HCT116 (cell line): ENCODE data around the gene SERTAD3. TPM values are rescaled to one million over a fixed set of nuclear protein-coding genes. Genes with fewer than 3 reads are reported as not detected.

ENCODE experiments used
- ATAC-seq: fragments of 200-7000 bp; cut with Tn5 transposase; 2 replicates; pipeline ENCODE4 v1.9.1; 2020; ENCODE audit warnings: mild to moderate bottlenecking, moderate library complexity
- BruUV-seq: library from RNA; stranded (reverse); fragments of 400-500 nt; replicated peaks from 2 replicates; lab custom pipeline; 2021; lab: Mats Ljungman, UMichigan
- CTCF ChIA-PET: fragments of 300-600 bp; sonication (Branson Sonifier 250); formaldehyde crosslinking; loops from one replicate; lab custom pipeline; 2021; ENCODE audit warnings: antibody characterized with exemption; lab: Charles Lee
- POLR2A ChIA-PET: fragments of 300-600, 350-600 bp; sonication (Branson Sonifier 250); formaldehyde crosslinking; loops from one replicate; lab custom pipeline; 2021; ENCODE audit warnings: antibody characterized with exemption; lab: Charles Lee
- RAD21 ChIA-PET, 2 experiments: fragments of 300-600 bp; sonication (Branson Sonifier 250); formaldehyde crosslinking; loops; one replicate each; lab custom pipeline; 2023; ENCODE audit warnings: low total read pairs in 2 of 2; ENCODE audit not compliant: uncharacterized antibody in 2 of 2, unreplicated experiment in 2 of 2, low non-redundant PET in 1 of 2; lab: Charles Lee
- DNase-seq: peaks from one replicate; pipeline ENCODE4 v3.0.0-alpha.2; 2010; ENCODE audit warnings: low read depth, low spot score
- H2AFZ ChIP-seq: fragments of 200-600 bp; shearing (Covaris generic), sonication (generic); 2 replicates; pipeline ENCODE4 v1.6.1; 2017; ENCODE audit warnings: low read depth, mixed run types, mixed read lengths, antibody characterized with exemption, low read length; ENCODE audit not compliant: poor library complexity, severe bottlenecking
- H3K27ac ChIP-seq: 2 replicates; pipeline ENCODE4 v1.5.1; 2012; ENCODE audit warnings: low read depth, low read length
- H3K27me3 ChIP-seq: fragments of 200-600 bp; sonication (generic); 2 replicates; pipeline ENCODE4 v1.6.1; 2016; ENCODE audit warnings: mixed run types, low read length, mixed read lengths; ENCODE audit not compliant: insufficient read depth
- H3K36me3 ChIP-seq, 2 experiments: fragments of 200-500 bp in 1 of 2; fragments of 200-600 bp in 1 of 2; sonication (Bioruptor generic) in 1 of 2; sonication (generic) in 1 of 2; 2 replicates each; pipeline versions ENCODE4 v1.5.1 to v1.6.1; 2014 to 2016; ENCODE audit warnings: low read length in 2 of 2, inconsistent platforms in 1 of 2, mixed read lengths in 1 of 2, mixed run types in 1 of 2; ENCODE audit not compliant: insufficient read depth in 2 of 2, control insufficient read depth in 1 of 2
- H3K4me1 ChIP-seq, 2 experiments: fragments of 200-600 bp in 1 of 2; sonication (generic) in 1 of 2; 2 replicates each; pipeline versions ENCODE4 v1.5.1 to v1.6.1; 2012 to 2017; ENCODE audit warnings: low read length in 2 of 2, inconsistent platforms in 1 of 2, mild to moderate bottlenecking in 1 of 2, mixed read lengths in 1 of 2, mixed run types in 1 of 2, moderate library complexity in 1 of 2; ENCODE audit not compliant: insufficient read depth in 2 of 2, control insufficient read depth in 1 of 2
- H3K4me2 ChIP-seq: fragments of 200-600 bp; sonication (generic); 2 replicates; pipeline ENCODE4 v1.6.1; 2017; ENCODE audit warnings: mixed run types, low read length, mixed read lengths
- H3K4me3 ChIP-seq, 2 experiments: fragments of 200-600 bp in 1 of 2; sonication (generic) in 1 of 2; replicated peaks in 1 of 2; 2 replicates each; pipeline ENCODE4 v1.5.1; 2011 to 2016; ENCODE audit warnings: low read length in 2 of 2, control low read depth in 1 of 2, low read depth in 1 of 2, mild to moderate bottlenecking in 1 of 2, mixed read lengths in 1 of 2, mixed run types in 1 of 2
- H3K79me2 ChIP-seq: fragments of 200-600 bp; sonication (generic); 2 replicates; pipeline ENCODE4 v1.6.1; 2017; ENCODE audit warnings: mild to moderate bottlenecking, mixed run types, low read length, moderate library complexity, mixed read lengths; ENCODE audit not compliant: insufficient read depth
- H3K9ac ChIP-seq: fragments of 200-600 bp; sonication (generic); 2 replicates; pipeline ENCODE4 v1.6.1; 2016; ENCODE audit warnings: low read length, mixed read lengths
- H3K9me2 ChIP-seq: fragments of 200-600 bp; sonication (generic), shearing (Covaris generic); 2 replicates; pipeline ENCODE4 v1.6.1; 2017; ENCODE audit warnings: mixed run types, mild to moderate bottlenecking, moderate library complexity; ENCODE audit not compliant: insufficient read depth
- H3K9me3 ChIP-seq, 2 experiments: fragments of 200-500 bp in 1 of 2; fragments of 200-600 bp in 1 of 2; sonication (Bioruptor generic) in 1 of 2; sonication (generic) in 1 of 2; 2 replicates each; pipeline ENCODE4 v1.6.1; 2014 to 2017; ENCODE audit warnings: low read length in 2 of 2, mixed read lengths in 2 of 2, inconsistent platforms in 1 of 2, low read depth in 1 of 2, mild to moderate bottlenecking in 1 of 2, mixed run types in 1 of 2, moderate library complexity in 1 of 2; ENCODE audit not compliant: control insufficient read depth in 1 of 2, insufficient read depth in 1 of 2
- H4K20me1 ChIP-seq: fragments of 200-600 bp; sonication (generic), shearing (Covaris generic); 2 replicates; pipeline ENCODE4 v1.6.1; 2017; ENCODE audit warnings: mixed run types, mild to moderate bottlenecking, moderate library complexity; ENCODE audit not compliant: insufficient read depth
- CBX3 ChIP-seq: IDR thresholded peaks from 2 replicates; pipeline ENCODE4 v1.6.1; 2012; ENCODE audit warnings: low read depth
- EGR1 ChIP-seq: IDR thresholded peaks from 2 replicates; pipeline ENCODE4 v1.6.1; 2012; ENCODE audit warnings: low read depth
- ELF1 ChIP-seq: IDR thresholded peaks from 2 replicates; pipeline ENCODE4 v1.6.1; 2012; ENCODE audit warnings: low read depth, borderline replicate concordance
- FOSL1 ChIP-seq: IDR thresholded peaks from 2 replicates; pipeline ENCODE4 v1.6.1; 2012; ENCODE audit warnings: low read depth
- MAX ChIP-seq: IDR thresholded peaks from 2 replicates; pipeline ENCODE4 v1.6.1; 2012
- POLR2AphosphoS5 ChIP-seq: IDR thresholded peaks from 2 replicates; pipeline ENCODE4 v1.6.1; 2011; ENCODE audit warnings: mild to moderate bottlenecking, low read depth, low read length, moderate library complexity
- SIN3A ChIP-seq: IDR thresholded peaks from 2 replicates; pipeline ENCODE4 v1.6.1; 2012; ENCODE audit warnings: low read depth
- SRF ChIP-seq: IDR thresholded peaks from 2 replicates; pipeline ENCODE4 v1.6.1; 2012; ENCODE audit warnings: low read depth
- TCF7L2 ChIP-seq: IDR thresholded peaks from 2 replicates; pipeline ENCODE4 v1.7.0; 2011; ENCODE audit warnings: borderline replicate concordance, inconsistent platforms; ENCODE audit not compliant: insufficient read depth, insufficient read length; ENCODE audit errors: extremely low read depth
- intact Hi-C: fragments of 100-400 bp; cut with micrococcal nuclease; formaldehyde crosslinking; loops from 2 replicates; pipeline ENCODE4 v1.10.0; 2022
- total RNA-seq: library from RNA; stranded (reverse); gene quantifications from one replicate; pipeline ENCODE4 v1.2.1, GENCODE V29; 2021; ENCODE audit not compliant: unreplicated experiment
- TF ChIP-seq, protein P1 (sequence below): IDR thresholded peaks from 2 replicates; pipeline ENCODE4 v1.6.1; 2011; ENCODE audit warnings: mild to moderate bottlenecking, low read length, moderate library complexity; ENCODE audit not compliant: insufficient replicate concordance; ENCODE audit errors: extremely low read depth
- TF ChIP-seq, protein P2 (sequence below): IDR thresholded peaks from 2 replicates; pipeline ENCODE4 v1.6.1; 2012; ENCODE audit warnings: low read depth

The SERTAD3 gene
- total RNA-seq, 1 experiment from 2014 or later: 32.4 TPM

GRCh38 chr19:40411958-40412499 is 32.1 kb downstream of the SERTAD3 start:
- RAD21 ChIA-PET: no interaction called here
- no peak for TF ChIP-seq ELF1
- TF ChIP-seq POLR2AphosphoS5: no peak
- TF ChIP-seq, protein P1, sequence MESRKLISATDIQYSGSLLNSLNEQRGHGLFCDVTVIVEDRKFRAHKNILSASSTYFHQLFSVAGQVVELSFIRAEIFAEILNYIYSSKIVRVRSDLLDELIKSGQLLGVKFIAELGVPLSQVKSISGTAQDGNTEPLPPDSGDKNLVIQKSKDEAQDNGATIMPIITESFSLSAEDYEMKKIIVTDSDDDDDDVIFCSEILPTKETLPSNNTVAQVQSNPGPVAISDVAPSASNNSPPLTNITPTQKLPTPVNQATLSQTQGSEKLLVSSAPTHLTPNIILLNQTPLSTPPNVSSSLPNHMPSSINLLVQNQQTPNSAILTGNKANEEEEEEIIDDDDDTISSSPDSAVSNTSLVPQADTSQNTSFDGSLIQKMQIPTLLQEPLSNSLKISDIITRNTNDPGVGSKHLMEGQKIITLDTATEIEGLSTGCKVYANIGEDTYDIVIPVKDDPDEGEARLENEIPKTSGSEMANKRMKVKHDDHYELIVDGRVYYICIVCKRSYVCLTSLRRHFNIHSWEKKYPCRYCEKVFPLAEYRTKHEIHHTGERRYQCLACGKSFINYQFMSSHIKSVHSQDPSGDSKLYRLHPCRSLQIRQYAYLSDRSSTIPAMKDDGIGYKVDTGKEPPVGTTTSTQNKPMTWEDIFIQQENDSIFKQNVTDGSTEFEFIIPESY: no peak
- TF ChIP-seq, protein P2, sequence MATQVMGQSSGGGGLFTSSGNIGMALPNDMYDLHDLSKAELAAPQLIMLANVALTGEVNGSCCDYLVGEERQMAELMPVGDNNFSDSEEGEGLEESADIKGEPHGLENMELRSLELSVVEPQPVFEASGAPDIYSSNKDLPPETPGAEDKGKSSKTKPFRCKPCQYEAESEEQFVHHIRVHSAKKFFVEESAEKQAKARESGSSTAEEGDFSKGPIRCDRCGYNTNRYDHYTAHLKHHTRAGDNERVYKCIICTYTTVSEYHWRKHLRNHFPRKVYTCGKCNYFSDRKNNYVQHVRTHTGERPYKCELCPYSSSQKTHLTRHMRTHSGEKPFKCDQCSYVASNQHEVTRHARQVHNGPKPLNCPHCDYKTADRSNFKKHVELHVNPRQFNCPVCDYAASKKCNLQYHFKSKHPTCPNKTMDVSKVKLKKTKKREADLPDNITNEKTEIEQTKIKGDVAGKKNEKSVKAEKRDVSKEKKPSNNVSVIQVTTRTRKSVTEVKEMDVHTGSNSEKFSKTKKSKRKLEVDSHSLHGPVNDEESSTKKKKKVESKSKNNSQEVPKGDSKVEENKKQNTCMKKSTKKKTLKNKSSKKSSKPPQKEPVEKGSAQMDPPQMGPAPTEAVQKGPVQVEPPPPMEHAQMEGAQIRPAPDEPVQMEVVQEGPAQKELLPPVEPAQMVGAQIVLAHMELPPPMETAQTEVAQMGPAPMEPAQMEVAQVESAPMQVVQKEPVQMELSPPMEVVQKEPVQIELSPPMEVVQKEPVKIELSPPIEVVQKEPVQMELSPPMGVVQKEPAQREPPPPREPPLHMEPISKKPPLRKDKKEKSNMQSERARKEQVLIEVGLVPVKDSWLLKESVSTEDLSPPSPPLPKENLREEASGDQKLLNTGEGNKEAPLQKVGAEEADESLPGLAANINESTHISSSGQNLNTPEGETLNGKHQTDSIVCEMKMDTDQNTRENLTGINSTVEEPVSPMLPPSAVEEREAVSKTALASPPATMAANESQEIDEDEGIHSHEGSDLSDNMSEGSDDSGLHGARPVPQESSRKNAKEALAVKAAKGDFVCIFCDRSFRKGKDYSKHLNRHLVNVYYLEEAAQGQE: no peak
- no peak for TF ChIP-seq SRF
- TF ChIP-seq EGR1: no peak
- no peak for TF ChIP-seq MAX
- no peak for TF ChIP-seq SIN3A
- TF ChIP-seq TCF7L2: no peak
- TF ChIP-seq CBX3: no peak
- TF ChIP-seq FOSL1: no peak
- CTCF ChIA-PET: interaction anchor here (1.1 kb wide), 1 partner anchor 9 kb away, joined by 3 read pairs; no protein-coding TSS in a partner anchor
- H3K27me3 ChIP-seq: no peaks in the 10 kb centered on the region
- POLR2A ChIA-PET: interaction anchor here (1.1 to 4.8 kb wide), 3 partner anchors 8 to 21 kb away, joined by 3 to 14 read pairs (median 5); partner anchors contain the start of gene SERTAD1
- H2AFZ ChIP-seq: no peak overlapping the region
- H3K4me3 ChIP-seq: peak overlapping the region in 1 of 2 experiments; percentile 45; a peak in 2 of 4 replicates
- H3K4me1 ChIP-seq: peaks cover 33 to 61% of the 10 kb centered on the region in 2 experiments
- H3K4me2 ChIP-seq: peak overlapping the region; percentile 87
- DNase-seq: no peak
- H3K9me2 ChIP-seq: no peaks in the 10 kb centered on the region
- ATAC-seq: no peak
- no TSS peak for BruUV-seq
- no peaks in the 10 kb centered on the region for H3K9me3 ChIP-seq
- H3K79me2 ChIP-seq: no peaks in the 10 kb centered on the region
- H3K36me3 ChIP-seq: no peaks in the 10 kb centered on the region
- no peaks in the 10 kb centered on the region for H4K20me1 ChIP-seq
- peak overlapping the region; percentile 43; the same call in 1 of the 2 replicates for H3K27ac ChIP-seq
- intact Hi-C loops: no loop called here
- peak overlapping the region; percentile 62 for H3K9ac ChIP-seq
